GM12865 (cell line): ENCODE results near the gene RYR1.

Experiments
- DNase-seq: peaks from one replicate; pipeline ENCODE4 v3.0.0; 2010; ENCODE audit warnings: low read depth
- H3K4me3 ChIP-seq: 2 replicates; pipeline ENCODE4 v1.5.1; 2011; ENCODE audit warnings: mild to moderate bottlenecking, low read depth, low read length, control low read depth
- TF ChIP-seq, protein P1 (sequence below): IDR thresholded peaks from 2 replicates; pipeline ENCODE4 v1.5.1; 2011; ENCODE audit warnings: low read length, control low read depth, low read depth, inconsistent platforms; ENCODE audit not compliant: insufficient read depth; ENCODE audit errors: missing control alignments

The RYR1 gene

DNA sequence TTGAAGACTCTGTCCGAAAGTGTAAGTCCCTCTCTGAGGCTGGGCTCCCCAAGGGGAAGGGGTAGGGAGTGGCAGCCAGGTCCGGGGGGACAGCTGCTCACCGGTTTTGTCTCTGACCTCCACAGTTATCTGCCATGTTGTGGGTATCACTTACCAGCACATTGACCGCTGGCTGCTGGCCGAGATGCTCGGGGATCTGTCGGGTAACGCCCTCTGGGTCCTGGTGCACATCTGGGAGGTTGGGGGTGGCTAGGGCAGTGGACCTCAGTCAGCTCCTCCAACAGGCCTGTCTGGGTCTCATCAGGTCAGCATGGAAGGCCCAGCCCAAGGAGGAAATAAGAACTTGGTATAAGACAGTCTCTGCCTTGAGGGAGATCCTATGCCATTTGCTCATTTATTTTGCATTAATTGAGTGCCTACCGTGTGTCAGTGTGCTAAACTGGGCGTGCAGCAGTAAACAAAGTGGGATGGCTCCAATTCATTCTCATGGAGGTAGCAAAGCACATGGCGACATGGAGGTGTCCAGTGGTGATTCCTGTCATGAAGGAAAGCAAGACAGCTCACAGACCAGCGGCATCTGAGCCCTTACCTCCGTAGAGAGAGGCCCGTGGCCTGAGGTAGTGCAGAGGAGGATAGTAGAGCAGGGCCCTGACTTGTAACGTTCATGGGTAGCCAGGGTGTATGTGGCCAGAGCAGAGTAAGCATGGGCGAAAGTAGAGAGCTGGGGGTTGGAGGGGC lies 199.2 kb downstream of the RYR1 start:
- H3K4me3 ChIP-seq, result no peak overlapping the region
- no peak for DNase-seq
- TF ChIP-seq, protein P1, sequence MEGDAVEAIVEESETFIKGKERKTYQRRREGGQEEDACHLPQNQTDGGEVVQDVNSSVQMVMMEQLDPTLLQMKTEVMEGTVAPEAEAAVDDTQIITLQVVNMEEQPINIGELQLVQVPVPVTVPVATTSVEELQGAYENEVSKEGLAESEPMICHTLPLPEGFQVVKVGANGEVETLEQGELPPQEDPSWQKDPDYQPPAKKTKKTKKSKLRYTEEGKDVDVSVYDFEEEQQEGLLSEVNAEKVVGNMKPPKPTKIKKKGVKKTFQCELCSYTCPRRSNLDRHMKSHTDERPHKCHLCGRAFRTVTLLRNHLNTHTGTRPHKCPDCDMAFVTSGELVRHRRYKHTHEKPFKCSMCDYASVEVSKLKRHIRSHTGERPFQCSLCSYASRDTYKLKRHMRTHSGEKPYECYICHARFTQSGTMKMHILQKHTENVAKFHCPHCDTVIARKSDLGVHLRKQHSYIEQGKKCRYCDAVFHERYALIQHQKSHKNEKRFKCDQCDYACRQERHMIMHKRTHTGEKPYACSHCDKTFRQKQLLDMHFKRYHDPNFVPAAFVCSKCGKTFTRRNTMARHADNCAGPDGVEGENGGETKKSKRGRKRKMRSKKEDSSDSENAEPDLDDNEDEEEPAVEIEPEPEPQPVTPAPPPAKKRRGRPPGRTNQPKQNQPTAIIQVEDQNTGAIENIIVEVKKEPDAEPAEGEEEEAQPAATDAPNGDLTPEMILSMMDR, result no peak

DNA sequence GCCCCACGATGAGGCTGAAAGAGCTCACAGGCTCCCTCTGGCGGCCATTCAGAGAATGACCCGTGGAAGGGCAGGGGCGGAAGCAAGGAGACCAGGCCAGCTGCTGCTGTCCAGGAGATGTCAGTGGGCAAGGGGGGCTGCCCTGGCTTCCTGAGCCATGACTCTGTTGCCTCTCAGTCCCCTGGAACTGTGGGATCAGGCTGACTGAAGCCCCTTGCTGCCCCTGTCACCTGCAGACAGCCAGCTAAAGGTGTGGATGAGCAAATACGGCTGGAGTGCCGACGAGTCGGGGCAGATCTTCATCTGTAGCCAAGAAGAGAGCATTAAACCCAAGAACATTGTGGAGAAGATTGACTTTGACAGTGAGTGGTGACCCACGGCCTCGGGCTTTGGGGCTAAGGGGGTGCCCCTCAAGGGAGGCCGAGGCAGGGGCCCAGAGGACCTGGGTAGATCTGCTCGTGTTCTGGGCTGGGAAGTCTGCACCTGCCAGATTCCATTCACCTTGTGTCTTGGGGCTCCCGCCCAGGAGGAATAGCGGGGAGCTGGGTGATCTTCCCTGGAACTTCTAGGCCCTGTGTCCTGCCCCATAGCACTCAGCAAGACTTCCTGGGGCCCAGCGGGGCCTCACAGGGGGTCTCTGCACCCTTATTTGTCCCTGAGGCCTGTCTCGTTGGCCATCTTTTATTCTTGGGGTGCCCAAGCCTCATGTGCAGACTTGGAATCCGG lies 201.4 kb downstream of the RYR1 start:
- no peak overlapping the region for H3K4me3 ChIP-seq
- TF ChIP-seq, protein P1, result peak; percentile 87
- peak; percentile 72 for DNase-seq

DNA sequence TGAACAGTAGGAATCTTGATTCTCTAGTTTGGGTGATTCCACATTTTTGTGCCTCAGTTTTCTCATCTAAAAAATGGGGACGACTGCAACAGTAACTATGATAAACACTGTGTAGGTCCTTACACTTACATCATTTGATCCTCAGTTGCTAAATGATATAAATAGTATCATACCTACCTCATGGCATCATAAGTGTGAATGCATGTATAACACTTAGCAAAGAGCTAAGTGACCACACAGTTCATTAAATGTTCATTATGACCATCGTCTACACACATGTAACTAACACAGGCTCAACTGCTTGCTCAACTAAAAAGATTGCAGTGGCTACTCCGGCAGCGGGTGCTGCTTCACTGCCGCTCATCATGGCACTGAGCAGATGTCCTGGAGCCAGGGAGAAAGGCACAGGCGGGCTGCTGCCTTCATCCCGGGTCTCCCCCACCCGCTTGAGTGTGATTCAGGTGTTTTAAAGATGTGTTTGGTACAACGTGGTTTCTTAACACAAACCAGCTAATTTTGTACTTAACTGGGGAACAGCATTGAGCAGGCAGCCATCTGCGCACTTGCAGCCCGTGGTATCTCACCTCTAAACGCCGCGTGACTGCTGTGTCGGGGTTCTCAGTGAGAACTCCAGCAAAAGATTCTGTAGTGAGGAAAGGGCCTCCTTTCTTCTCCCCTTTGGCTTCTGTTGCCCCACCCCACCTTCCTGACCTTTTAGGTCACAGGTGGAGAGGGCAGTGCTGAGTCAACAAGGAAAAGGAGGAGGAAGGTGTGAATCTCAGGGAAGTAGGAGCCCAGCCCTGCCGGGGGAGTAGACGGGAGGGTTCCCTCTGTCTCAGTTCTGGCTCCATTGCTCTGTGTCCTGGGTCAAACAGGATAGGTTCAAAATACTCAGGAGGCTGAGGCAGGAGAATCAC lies 202.2 kb downstream of the RYR1 start:
- no peak overlapping the region for H3K4me3 ChIP-seq
- no peak for DNase-seq
- TF ChIP-seq, protein P1, result no peak
